HEK293 (cell line): ENCODE results near the gene SLA2.
A peak's percentile ranks its signal among the peaks of the same experiment; 100 is the strongest.

Source experiments
- ATF2 ChIP-seq: fragments of 450-650 bp; formaldehyde crosslinking; IDR thresholded peaks from 2 replicates; pipeline ENCODE4 v1.5.1; 2016; ENCODE audit warnings: missing biosample characterization, missing genetic modification characterization, low read depth
- BCL11A ChIP-seq: fragments of 450-650 bp; formaldehyde crosslinking; IDR thresholded peaks from 2 replicates; pipeline ENCODE4 v1.5.1; 2016; ENCODE audit warnings: low read depth, missing biosample characterization, missing genetic modification characterization
- HIC1 ChIP-seq: fragments of 450-650 bp; formaldehyde crosslinking; IDR thresholded peaks from 2 replicates; pipeline ENCODE4 v1.5.1; 2016; ENCODE audit warnings: missing biosample characterization, missing genetic modification characterization
- KLF1 ChIP-seq: fragments of 450-650 bp; formaldehyde crosslinking; IDR thresholded peaks from 2 replicates; pipeline ENCODE4 v1.5.1; 2016; ENCODE audit warnings: missing biosample characterization, missing genetic modification characterization
- KLF9 ChIP-seq: fragments of 450-650 bp; formaldehyde crosslinking; IDR thresholded peaks from 2 replicates; pipeline ENCODE4 v1.5.1; 2016; ENCODE audit warnings: missing biosample characterization, missing genetic modification characterization, low read depth
- MZF1 ChIP-seq: fragments of 450-650 bp; formaldehyde crosslinking; IDR thresholded peaks from 2 replicates; pipeline ENCODE4 v1.5.1; 2017; ENCODE audit warnings: missing biosample characterization, missing genetic modification characterization, borderline replicate concordance
- PRDM1 ChIP-seq: fragments of 450-650 bp; formaldehyde crosslinking; IDR thresholded peaks from 2 replicates; pipeline ENCODE4; 2016; ENCODE audit warnings: missing biosample characterization, missing genetic modification characterization
- PRDM4 ChIP-seq: fragments of 450-650 bp; formaldehyde crosslinking; IDR thresholded peaks from 2 replicates; pipeline ENCODE4 v1.5.1; 2017; ENCODE audit warnings: missing biosample characterization, missing genetic modification characterization
- SP7 ChIP-seq: fragments of 450-650 bp; formaldehyde crosslinking; IDR thresholded peaks from 2 replicates; pipeline ENCODE4 v1.5.1; 2016; ENCODE audit warnings: missing biosample characterization, missing genetic modification characterization
- TRIM28 ChIP-seq: IDR thresholded peaks from 2 replicates; pipeline ENCODE4 v1.6.1; 2011; ENCODE audit warnings: low read length, control low read depth, borderline replicate concordance
- WT1 ChIP-seq: fragments of 450-650 bp; formaldehyde crosslinking; IDR thresholded peaks from 2 replicates; pipeline ENCODE4 v1.5.1; 2016; ENCODE audit warnings: missing biosample characterization, missing genetic modification characterization
- ZBTB17 ChIP-seq: fragments of 450-650 bp; formaldehyde crosslinking; IDR thresholded peaks from 2 replicates; pipeline ENCODE4 v1.5.1; 2016; ENCODE audit warnings: missing biosample characterization, missing genetic modification characterization
- ZBTB20 ChIP-seq: fragments of 450-650 bp; formaldehyde crosslinking; IDR thresholded peaks from 2 replicates; pipeline ENCODE4 v1.5.1; 2016; ENCODE audit warnings: missing biosample characterization, missing genetic modification characterization
- ZBTB8A ChIP-seq: fragments of 450-650 bp; formaldehyde crosslinking; IDR thresholded peaks from 2 replicates; pipeline ENCODE4 v1.5.1; 2016; ENCODE audit warnings: missing biosample characterization, missing genetic modification characterization
- ZEB2 ChIP-seq: fragments of 450-650 bp; formaldehyde crosslinking; IDR thresholded peaks from 2 replicates; pipeline ENCODE4 v1.5.1; 2016; ENCODE audit warnings: missing biosample characterization, missing genetic modification characterization
- ZFP3 ChIP-seq: fragments of 450-650 bp; formaldehyde crosslinking; IDR thresholded peaks from 2 replicates; pipeline ENCODE4 v1.5.1; 2016; ENCODE audit warnings: low read depth, missing biosample characterization, missing genetic modification characterization
- ZNF146 ChIP-seq: fragments of 450-650 bp; formaldehyde crosslinking; IDR thresholded peaks from 2 replicates; pipeline ENCODE4 v1.5.1; 2016; ENCODE audit warnings: missing biosample characterization, missing genetic modification characterization
- ZNF2 ChIP-seq: fragments of 450-650 bp; formaldehyde crosslinking; IDR thresholded peaks from 2 replicates; pipeline ENCODE4 v1.5.1; 2016; ENCODE audit warnings: missing biosample characterization, missing genetic modification characterization
- ZNF292 ChIP-seq: fragments of 450-650 bp; formaldehyde crosslinking; IDR thresholded peaks from 2 replicates; pipeline ENCODE4 v1.5.1; 2016; ENCODE audit warnings: low read depth, missing biosample characterization, missing genetic modification characterization, borderline replicate concordance
- ZNF311 ChIP-seq: fragments of 450-650 bp; formaldehyde crosslinking; IDR thresholded peaks from 2 replicates; pipeline ENCODE4 v1.5.1; 2017; ENCODE audit warnings: missing biosample characterization, missing genetic modification characterization, borderline replicate concordance
- ZNF335 ChIP-seq: fragments of 450-650 bp; formaldehyde crosslinking; conservative IDR thresholded peaks from 2 replicates; pipeline ENCODE4 v1.5.1; 2016; ENCODE audit warnings: missing biosample characterization, missing genetic modification characterization
- ZNF549 ChIP-seq: fragments of 450-650 bp; IDR thresholded peaks from 2 replicates; pipeline ENCODE4 v1.5.1; 2018; ENCODE audit warnings: missing biosample characterization, missing genetic modification characterization, mild to moderate bottlenecking, inconsistent platforms, moderate library complexity
- ZNF610 ChIP-seq: fragments of 450-650 bp; formaldehyde crosslinking; IDR thresholded peaks from 2 replicates; pipeline ENCODE4 v1.5.1; 2016; ENCODE audit warnings: missing biosample characterization, missing genetic modification characterization, borderline replicate concordance
- ZNF629 ChIP-seq: fragments of 450-650 bp; formaldehyde crosslinking; IDR thresholded peaks from 2 replicates; pipeline ENCODE4 v1.5.1; 2017; ENCODE audit warnings: missing biosample characterization, missing genetic modification characterization
- ZNF654 ChIP-seq: fragments of 450-650 bp; formaldehyde crosslinking; IDR thresholded peaks from 2 replicates; pipeline ENCODE4 v1.5.1; 2016; ENCODE audit warnings: low read depth, missing biosample characterization, missing genetic modification characterization
- ZNF701 ChIP-seq: fragments of 450-650 bp; formaldehyde crosslinking; IDR thresholded peaks from 2 replicates; pipeline ENCODE4 v1.5.1; 2016; ENCODE audit warnings: missing biosample characterization, missing genetic modification characterization
- TF ChIP-seq, protein P1 (sequence below): fragments of 450-650 bp; formaldehyde crosslinking; IDR thresholded peaks from 2 replicates; pipeline ENCODE4 v1.5.1; 2017; ENCODE audit warnings: missing biosample characterization, mild to moderate bottlenecking, missing genetic modification characterization, moderate library complexity
- TF ChIP-seq, protein P2 (sequence below): fragments of 450-650 bp; formaldehyde crosslinking; optimal IDR thresholded peaks from 2 replicates; pipeline ENCODE3; 2016; ENCODE audit warnings: missing biosample characterization, mild to moderate bottlenecking, missing genetic modification characterization
- TF ChIP-seq, protein P3 (sequence below): fragments of 450-650 bp; formaldehyde crosslinking; IDR thresholded peaks from 2 replicates; pipeline ENCODE4 v1.5.1; 2017; ENCODE audit warnings: missing biosample characterization, missing genetic modification characterization

Gene SLA2

GRCh38 chr20:36605399-36606157 is 40.4 kb downstream of the SLA2 start, which contains the start of gene RAB5IF (continued):
- TF ChIP-seq PRDM4 (tag by site-specific recombination) (peak; percentile 30; the same call in 1 of the 2 replicates), SP7 (peak; percentile 88), WT1 (tag by site-specific recombination) (peak; percentile 64), ZNF2 (tag by site-specific recombination) (peak; percentile 76), ZNF311 (tag by site-specific recombination) (no peak), ZNF654 (tag by site-specific recombination) (peak; percentile 41), HIC1 (tag by site-specific recombination) (peak; percentile 20; the same call in 1 of the 2 replicates), ZEB2 (tag by site-specific recombination) (peak; percentile 95), KLF1 (no peak), ZNF610 (tag by site-specific recombination) (peak; percentile 89; the same call in 1 of the 2 replicates), KLF9 (tag by site-specific recombination) (peak; percentile 49; the same call in 1 of the 2 replicates), ZNF629 (peak; percentile 96), ZBTB8A (peak; percentile 37), ZFP3 (no peak), ZBTB20 (tag by site-specific recombination) (peak; percentile 11; the same call in 1 of the 2 replicates), ZBTB17 (tag by site-specific recombination) (peak; percentile 97), ATF2 (tag by site-specific recombination) (peak; percentile 100), ZNF292 (tag by site-specific recombination) (no peak), MZF1 (tag by site-specific recombination) (no peak), BCL11A (tag by site-specific recombination) (peak; percentile 58; the same call in 1 of the 2 replicates), ZNF701 (no peak), PRDM1 (tag by site-specific recombination) (peak; percentile 40; the same call in 1 of the 2 replicates), ZNF335 (tag by site-specific recombination) (peak; percentile 99), TRIM28 (peak; percentile 83; the same call in 1 of the 2 replicates), ZNF549 (tag by site-specific recombination) (no peak), ZNF146 (0 out of 2 replicates have a peak, but pooled peaks have one; percentile 15)
- TF ChIP-seq, protein P1, sequence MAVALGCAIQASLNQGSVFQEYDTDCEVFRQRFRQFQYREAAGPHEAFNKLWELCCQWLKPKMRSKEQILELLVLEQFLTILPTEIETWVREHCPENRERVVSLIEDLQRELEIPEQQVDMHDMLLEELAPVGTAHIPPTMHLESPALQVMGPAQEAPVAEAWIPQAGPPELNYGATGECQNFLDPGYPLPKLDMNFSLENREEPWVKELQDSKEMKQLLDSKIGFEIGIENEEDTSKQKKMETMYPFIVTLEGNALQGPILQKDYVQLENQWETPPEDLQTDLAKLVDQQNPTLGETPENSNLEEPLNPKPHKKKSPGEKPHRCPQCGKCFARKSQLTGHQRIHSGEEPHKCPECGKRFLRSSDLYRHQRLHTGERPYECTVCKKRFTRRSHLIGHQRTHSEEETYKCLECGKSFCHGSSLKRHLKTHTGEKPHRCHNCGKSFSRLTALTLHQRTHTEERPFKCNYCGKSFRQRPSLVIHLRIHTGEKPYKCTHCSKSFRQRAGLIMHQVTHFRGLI (tag by site-specific recombination) = peak; percentile 54; the same call in 1 of the 2 replicates
- TF ChIP-seq, protein P2, sequence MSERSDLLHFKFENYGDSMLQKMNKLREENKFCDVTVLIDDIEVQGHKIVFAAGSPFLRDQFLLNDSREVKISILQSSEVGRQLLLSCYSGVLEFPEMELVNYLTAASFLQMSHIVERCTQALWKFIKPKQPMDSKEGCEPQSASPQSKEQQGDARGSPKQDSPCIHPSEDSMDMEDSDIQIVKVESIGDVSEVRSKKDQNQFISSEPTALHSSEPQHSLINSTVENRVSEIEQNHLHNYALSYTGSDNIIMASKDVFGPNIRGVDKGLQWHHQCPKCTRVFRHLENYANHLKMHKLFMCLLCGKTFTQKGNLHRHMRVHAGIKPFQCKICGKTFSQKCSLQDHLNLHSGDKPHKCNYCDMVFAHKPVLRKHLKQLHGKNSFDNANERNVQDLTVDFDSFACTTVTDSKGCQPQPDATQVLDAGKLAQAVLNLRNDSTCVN (tag by site-specific recombination) = peak; percentile 98
- TF ChIP-seq, protein P3, sequence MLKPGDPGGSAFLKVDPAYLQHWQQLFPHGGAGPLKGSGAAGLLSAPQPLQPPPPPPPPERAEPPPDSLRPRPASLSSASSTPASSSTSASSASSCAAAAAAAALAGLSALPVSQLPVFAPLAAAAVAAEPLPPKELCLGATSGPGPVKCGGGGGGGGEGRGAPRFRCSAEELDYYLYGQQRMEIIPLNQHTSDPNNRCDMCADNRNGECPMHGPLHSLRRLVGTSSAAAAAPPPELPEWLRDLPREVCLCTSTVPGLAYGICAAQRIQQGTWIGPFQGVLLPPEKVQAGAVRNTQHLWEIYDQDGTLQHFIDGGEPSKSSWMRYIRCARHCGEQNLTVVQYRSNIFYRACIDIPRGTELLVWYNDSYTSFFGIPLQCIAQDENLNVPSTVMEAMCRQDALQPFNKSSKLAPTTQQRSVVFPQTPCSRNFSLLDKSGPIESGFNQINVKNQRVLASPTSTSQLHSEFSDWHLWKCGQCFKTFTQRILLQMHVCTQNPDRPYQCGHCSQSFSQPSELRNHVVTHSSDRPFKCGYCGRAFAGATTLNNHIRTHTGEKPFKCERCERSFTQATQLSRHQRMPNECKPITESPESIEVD (tag by site-specific recombination) = no peak
